22Rv1 (cell line): ENCODE results near the gene FNDC3A.

Experiments
- CTCF ChIP-seq: fragments of 450-650 bp; IDR thresholded peaks from 2 replicates; pipeline ENCODE4 v1.5.1; 2017; ENCODE audit warnings: mild to moderate bottlenecking
- ZFX ChIP-seq: fragments of 450-650 bp; IDR thresholded peaks from 2 replicates; pipeline ENCODE4 v1.6.1; 2017; ENCODE audit warnings: antibody characterized with exemption, borderline replicate concordance

- TF ChIP-seq CTCF (no peak), ZFX (no peak)
These were observed 138.0 kb downstream of the FNDC3A start for GRCh38 chr13:49113526-49114286.
